ENCODE results near the gene MEAF6. TPM values are rescaled to one million over a fixed set of nuclear protein-coding genes. Genes with fewer than 3 reads are reported as not detected.
"Not testable (repeated sequence)": the region's sequence is repeated elsewhere in the genome, so short reads cannot be mapped to it uniquely, and the experiment has no call there.

The MEAF6 gene
- total and polyA plus RNA-seq, 2 experiments from 2014 or later: 96.2 to 117 TPM

- Histone ChIP-seq H3K4me1 (ENCODE audit: insufficient read depth) (peaks cover 19% of the 10 kb centered on the region), H3K27me3 (replicated peaks; ENCODE audit: insufficient read depth) (no peaks in the 10 kb centered on the region), H3K79me2 (ENCODE audit: insufficient read depth) (peaks cover 72% of the 10 kb centered on the region), H3K27ac (peak overlapping the region; percentile 61), H2AFZ (no peak overlapping the region), H3K36me3 (ENCODE audit: low read depth) (peaks cover 48% of the 10 kb centered on the region), H3K4me3 (no peak overlapping the region), H3K9me2 (ENCODE audit: insufficient read depth) (no peaks in the 10 kb centered on the region), H3F3A (ENCODE audit: insufficient read depth) (peaks cover 32% of the 10 kb centered on the region), H3K4me2 (ENCODE audit: unreplicated experiment) (no peak overlapping the region), H3K9ac (no peak overlapping the region), H4K20me1 (ENCODE audit: insufficient read depth) (no peaks in the 10 kb centered on the region), H3K9me3 (ENCODE audit: low read depth) (no peaks in the 10 kb centered on the region)
- WGBS, 2 experiments (ENCODE audit: low coverage in 1 of 2, low lambda C conversion rate in 2 of 2, missing lambda C conversion rate in 2 of 2): 77 to 79% methylated on average over 2 of the region's 2 CpGs
- TF ChIP-seq EZH2phosphoT487 (IDR thresholded peaks at IDR 0.05; ENCODE audit: insufficient read depth, low read depth): no peak
- TF ChIP-seq EZH2 (IDR thresholded peaks at IDR 0.05; ENCODE audit: insufficient read depth, poor library complexity, severe bottlenecking): no peak
- in situ Hi-C loops (cut with MboI): no loop called here
- DNase-seq: peak; percentile 66
These were observed 22.8 kb upstream of the MEAF6 start for GRCh38 chr1:37537378-37537777.

- TF ChIP-seq EZH2 (IDR thresholded peaks at IDR 0.05; ENCODE audit: insufficient read depth, poor library complexity, severe bottlenecking): no peak
- no peak for TF ChIP-seq EZH2phosphoT487 (IDR thresholded peaks at IDR 0.05; ENCODE audit: insufficient read depth, low read depth)
- H3F3A ChIP-seq (ENCODE audit: insufficient read depth): peaks cover 32% of the 10 kb centered on the region
- peak overlapping the region; percentile 85 for H3K27ac ChIP-seq
- no peaks in the 10 kb centered on the region for H3K27me3 ChIP-seq (replicated peaks; ENCODE audit: insufficient read depth)
- peaks cover 36% of the 10 kb centered on the region for H3K79me2 ChIP-seq (ENCODE audit: insufficient read depth)
- no peak overlapping the region for H2AFZ ChIP-seq
- H3K4me1 ChIP-seq (ENCODE audit: insufficient read depth): peaks cover 19% of the 10 kb centered on the region
- H4K20me1 ChIP-seq (ENCODE audit: insufficient read depth): no peaks in the 10 kb centered on the region
- H3K9me2 ChIP-seq (ENCODE audit: insufficient read depth): no peaks in the 10 kb centered on the region
- H3K4me2 ChIP-seq (ENCODE audit: unreplicated experiment): no peak overlapping the region
- no peak overlapping the region for H3K4me3 ChIP-seq
- no peak for DNase-seq
- in situ Hi-C loops (cut with MboI): no loop called here
- no peaks in the 10 kb centered on the region for H3K9me3 ChIP-seq (ENCODE audit: low read depth)
- peaks cover 16% of the 10 kb centered on the region for H3K36me3 ChIP-seq (ENCODE audit: low read depth)
- 95 to 98% methylated on average over 4 of the region's 4 CpGs for WGBS, 2 experiments (ENCODE audit: low coverage in 1 of 2, low lambda C conversion rate in 2 of 2, missing lambda C conversion rate in 2 of 2)
- peak overlapping the region; percentile 34; the same call in 1 of the 2 replicates for H3K9ac ChIP-seq
These were observed 18.9 kb upstream of the MEAF6 start for GRCh38 chr1:37533317-37534093.

GRCh38 chr1:37532418-37533156, 18.0 kb upstream of the MEAF6 start:
- H3K4me3 ChIP-seq; DNase-seq; H3K9me2 ChIP-seq (ENCODE audit: insufficient read depth); H3K9ac ChIP-seq; H3K9me3 ChIP-seq (ENCODE audit: low read depth); H3K4me2 ChIP-seq (ENCODE audit: unreplicated experiment); H2AFZ ChIP-seq; H4K20me1 ChIP-seq (ENCODE audit: insufficient read depth); in situ Hi-C loops (cut with MboI); H3K27ac ChIP-seq; H3K27me3 ChIP-seq (replicated peaks; ENCODE audit: insufficient read depth): not testable (repeated sequence)
- WGBS, 2 experiments (ENCODE audit: low coverage in 1 of 2, low lambda C conversion rate in 2 of 2, missing lambda C conversion rate in 2 of 2): 93 to 94% methylated on average over 4 of the region's 4 CpGs
- Histone ChIP-seq H3K36me3 (ENCODE audit: low read depth) (peaks cover 11% of the 10 kb centered on the region), H3K79me2 (ENCODE audit: insufficient read depth) (peaks cover 31% of the 10 kb centered on the region), H3K4me1 (ENCODE audit: insufficient read depth) (peaks cover 19% of the 10 kb centered on the region), H3F3A (ENCODE audit: insufficient read depth) (peaks cover 29% of the 10 kb centered on the region)

- H3K4me3 ChIP-seq; DNase-seq; H3K27ac ChIP-seq; H3K79me2 ChIP-seq (ENCODE audit: insufficient read depth); H3K27me3 ChIP-seq (replicated peaks; ENCODE audit: insufficient read depth); H3K4me2 ChIP-seq (ENCODE audit: unreplicated experiment); H3K9ac ChIP-seq; H3K9me2 ChIP-seq (ENCODE audit: insufficient read depth); H4K20me1 ChIP-seq (ENCODE audit: insufficient read depth); H3K9me3 ChIP-seq (ENCODE audit: low read depth); in situ Hi-C loops (cut with MboI); H3K36me3 ChIP-seq (ENCODE audit: low read depth); H2AFZ ChIP-seq: not testable (repeated sequence)
- 97 to 100% methylated on average over 1 of the region's 1 CpG for WGBS, 2 experiments (ENCODE audit: low coverage in 1 of 2, low lambda C conversion rate in 2 of 2, missing lambda C conversion rate in 2 of 2)
- Histone ChIP-seq H3K4me1 (ENCODE audit: insufficient read depth) (peaks cover 15% of the 10 kb centered on the region), H3F3A (ENCODE audit: insufficient read depth) (peaks cover 12% of the 10 kb centered on the region)
These were observed 15.3 kb upstream of the MEAF6 start for GRCh38 chr1:37529888-37530287.
